H9 (cell line): ENCODE results near the gene LEO1. TPM values are rescaled to one million over a fixed set of nuclear protein-coding genes. Genes with fewer than 3 reads are reported as not detected.

ENCODE experiments used
- DNase-seq: peaks from one replicate; pipeline ENCODE4 v3.0.0-alpha.2; 2017
- H2AFZ ChIP-seq: one replicate; pipeline ENCODE4 v1.6.1; 2013; ENCODE audit warnings: mild to moderate bottlenecking, low read length, control low read depth, moderate library complexity
- H2AK5ac ChIP-seq: 2 replicates; pipeline ENCODE4 v1.6.1; 2013; ENCODE audit warnings: low read length, control low read depth, mixed read lengths; ENCODE audit not compliant: insufficient read length
- H2BK120ac ChIP-seq: one replicate; pipeline ENCODE4 v1.6.1; 2013; ENCODE audit warnings: low read depth, mild to moderate bottlenecking, low read length, control low read depth, inconsistent platforms; ENCODE audit not compliant: poor library complexity, severe bottlenecking
- H2BK12ac ChIP-seq: 2 replicates; pipeline ENCODE4 v1.6.1; 2013; ENCODE audit warnings: low read length, control low read depth, mixed read lengths, low read depth; ENCODE audit not compliant: insufficient read length
- H2BK15ac ChIP-seq: 2 replicates; pipeline ENCODE4 v1.6.1; 2013; ENCODE audit warnings: low read depth, low read length, control low read depth
- H2BK20ac ChIP-seq: one replicate; pipeline ENCODE4 v1.6.1; 2013; ENCODE audit warnings: low read depth, mild to moderate bottlenecking, low read length, control low read depth, inconsistent platforms; ENCODE audit not compliant: poor library complexity, severe bottlenecking
- H2BK5ac ChIP-seq: 2 replicates; pipeline ENCODE4 v1.6.1; 2013; ENCODE audit warnings: low read length, control low read depth, mixed read lengths; ENCODE audit not compliant: insufficient read length
- H3K14ac ChIP-seq: 2 replicates; pipeline ENCODE4 v1.6.1; 2013; ENCODE audit warnings: low read length, control low read depth; ENCODE audit not compliant: insufficient read depth
- H3K18ac ChIP-seq: 2 replicates; pipeline ENCODE4 v1.6.1; 2013; ENCODE audit warnings: low read depth, mild to moderate bottlenecking, mixed read lengths, low read length, control low read depth; ENCODE audit not compliant: insufficient read length
- H3K23ac ChIP-seq: 2 replicates; pipeline ENCODE4 v1.6.1; 2013; ENCODE audit warnings: low read length, control low read depth, mixed read lengths, low read depth; ENCODE audit not compliant: insufficient read length
- H3K23me2 ChIP-seq: 2 replicates; pipeline ENCODE4 v1.6.1; 2013; ENCODE audit warnings: low read depth, mild to moderate bottlenecking, mixed read lengths, low read length, control low read depth; ENCODE audit not compliant: insufficient read length, poor library complexity, severe bottlenecking
- H3K27ac ChIP-seq: 2 replicates; pipeline ENCODE4 v1.5.1; 2013; ENCODE audit warnings: low read length, control low read depth, mixed read lengths, low read depth; ENCODE audit not compliant: insufficient read length
- H3K27me3 ChIP-seq: 2 replicates; pipeline ENCODE4 v1.6.1; 2013; ENCODE audit warnings: low read length, control low read depth, inconsistent platforms; ENCODE audit not compliant: insufficient read depth
- H3K4ac ChIP-seq: 2 replicates; pipeline ENCODE4 v1.6.1; 2013; ENCODE audit warnings: low read depth, mild to moderate bottlenecking, control low read depth, inconsistent platforms, low read length, moderate library complexity
- H3K4me1 ChIP-seq: 2 replicates; pipeline ENCODE4 v1.6.1; 2013; ENCODE audit warnings: low read length, control low read depth, inconsistent platforms; ENCODE audit not compliant: insufficient read depth
- H3K4me2 ChIP-seq: 2 replicates; pipeline ENCODE4 v1.6.1; 2013; ENCODE audit warnings: low read length, control low read depth, mixed read lengths; ENCODE audit not compliant: insufficient read length, insufficient read depth
- H3K56ac ChIP-seq: 2 replicates; pipeline ENCODE4 v1.6.1; 2013; ENCODE audit warnings: low read depth, mild to moderate bottlenecking, mixed read lengths, low read length, control low read depth; ENCODE audit not compliant: insufficient read length
- H3K79me1 ChIP-seq: 2 replicates; pipeline ENCODE4 v1.6.1; 2013; ENCODE audit warnings: low read depth, mild to moderate bottlenecking, moderate library complexity, low read length, control low read depth, inconsistent platforms; ENCODE audit not compliant: insufficient read depth, poor library complexity, severe bottlenecking
- H3K79me2 ChIP-seq: 2 replicates; pipeline ENCODE4 v1.6.1; 2013; ENCODE audit warnings: low read length, control low read depth, inconsistent platforms; ENCODE audit not compliant: insufficient read depth
- H3K9ac ChIP-seq: 2 replicates; pipeline ENCODE4 v1.6.1; 2013; ENCODE audit warnings: low read length, control low read depth, mixed read lengths; ENCODE audit not compliant: insufficient read length; ENCODE audit errors: extremely low read depth
- H3K9me3 ChIP-seq: one replicate; pipeline ENCODE4 v1.6.1; 2013; ENCODE audit warnings: low read depth, low read length, inconsistent platforms; ENCODE audit not compliant: control insufficient read depth
- H3T11ph ChIP-seq: one replicate; pipeline ENCODE4 v1.6.1; 2013; ENCODE audit warnings: mild to moderate bottlenecking, low read length, control low read depth, inconsistent platforms
- H4K20me1 ChIP-seq: one replicate; pipeline ENCODE4 v1.6.1; 2013; ENCODE audit not compliant: control insufficient read depth, insufficient read length, insufficient read depth
- H4K5ac ChIP-seq: 2 replicates; pipeline ENCODE4 v1.6.1; 2013; ENCODE audit warnings: low read depth, mild to moderate bottlenecking, mixed read lengths, low read length, control low read depth; ENCODE audit not compliant: insufficient read length
- H4K8ac ChIP-seq: replicated peaks from 2 replicates; pipeline ENCODE4 v1.6.1; 2013; ENCODE audit warnings: low read length, control low read depth, mixed read lengths, low read depth; ENCODE audit not compliant: insufficient read length
- H4K91ac ChIP-seq: 2 replicates; pipeline ENCODE4 v1.6.1; 2013; ENCODE audit warnings: low read depth, mild to moderate bottlenecking, moderate library complexity, mixed read lengths, low read length, control low read depth; ENCODE audit not compliant: insufficient read length
- H3K27ac Mint-ChIP-seq, 3 experiments: 2 replicates in 2 of 3; 3 replicates in 1 of 3; pipeline ENCODE4 v1.8.0; 2020 to 2021; ENCODE audit warnings: mixed read lengths in 3 of 3, mild to moderate bottlenecking in 1 of 3, moderate library complexity in 1 of 3
- H3K27me3 Mint-ChIP-seq: 2 replicates; pipeline ENCODE4 v1.8.0; 2021; ENCODE audit warnings: low read depth, mild to moderate bottlenecking, moderate library complexity, mixed read lengths
- H3K36me3 Mint-ChIP-seq, 3 experiments: 2 replicates in 2 of 3; 3 replicates in 1 of 3; pipeline ENCODE4 v1.8.0; 2020 to 2021; ENCODE audit warnings: low read depth in 3 of 3, mixed read lengths in 3 of 3; ENCODE audit not compliant: insufficient read depth in 1 of 3
- H3K4me1 Mint-ChIP-seq, 2 experiments: 2 replicates each; pipeline ENCODE4 v1.8.0; 2020; ENCODE audit warnings: mixed read lengths in 2 of 2
- H3K4me3 Mint-ChIP-seq, 2 experiments: 2 replicates in 1 of 2; 3 replicates in 1 of 2; pipeline ENCODE4 v1.8.0; 2020 to 2021; ENCODE audit warnings: mild to moderate bottlenecking in 2 of 2, mixed read lengths in 2 of 2, moderate library complexity in 1 of 2
- H3K9me3 Mint-ChIP-seq, 2 experiments: 2 replicates in 1 of 2; 3 replicates in 1 of 2; pipeline ENCODE4 v1.8.0; 2020; ENCODE audit warnings: mild to moderate bottlenecking in 2 of 2, mixed read lengths in 2 of 2, moderate library complexity in 1 of 2
- CTCF ChIP-seq: fragments of 200-600 bp; sonication (generic); conservative IDR thresholded peaks from 3 replicates; pipeline ENCODE4 v1.8.0; 2021; ENCODE audit warnings: antibody characterized with exemption, mild to moderate bottlenecking
- WGBS: extraction: QIAGEN DNeasy Blood & Tissue Kit; methylation state at CpG from one replicate; pipeline ENCODE4 v1.1.7; 2013; ENCODE audit warnings: missing lambda C conversion rate, low lambda C conversion rate, mixed read lengths; ENCODE audit not compliant: insufficient read length; ENCODE audit errors: extremely low coverage; 5-methylcytosine and 5-hydroxymethylcytosine counted together
- total RNA-seq: library from RNA; stranded (reverse); gene quantifications from 2 replicates; pipeline ENCODE4 v1.2.1, GENCODE V29; 2021

LEO1 gene
- total RNA-seq, 1 experiment from 2014 or later = 30.3 TPM

- Histone ChIP-seq H3K9ac (no peak overlapping the region), H4K8ac (no peak overlapping the region), H3K4me1 (no peaks in the 10 kb centered on the region), H3K56ac (no peak overlapping the region), H2BK120ac (no peak overlapping the region), H3K14ac (no peak overlapping the region), H3K27ac (no peak overlapping the region), H2BK5ac (no peak overlapping the region), H3K4me2 (no peak overlapping the region), H3T11ph (no peak overlapping the region), H3K79me1 (no peaks in the 10 kb centered on the region), H2AK5ac (no peak overlapping the region), H2BK12ac (no peak overlapping the region), H3K18ac (no peak overlapping the region), H3K4ac (no peak overlapping the region), H3K23me2 (no peaks in the 10 kb centered on the region), H3K9me3 (no peaks in the 10 kb centered on the region), H2BK15ac (no peak overlapping the region), H2BK20ac (no peak overlapping the region), H3K23ac (no peak overlapping the region), H4K91ac (no peak overlapping the region), H3K27me3 (no peaks in the 10 kb centered on the region), H2AFZ (no peak overlapping the region), H4K20me1 (no peaks in the 10 kb centered on the region), H4K5ac (no peak overlapping the region), H3K79me2 (no peaks in the 10 kb centered on the region)
- Mint-ChIP-seq H3K4me1 (peaks cover 0 to 3% of the 10 kb centered on the region in 2 experiments; a peak in 1 of 4 replicates), H3K9me3 (no peaks in the 10 kb centered on the region), H3K27me3 (no peaks in the 10 kb centered on the region), H3K27ac (no peak overlapping the region; a peak in 1 of 7 replicates), H3K36me3 (no peaks in the 10 kb centered on the region), H3K4me3 (no peak overlapping the region)
- no peak for DNase-seq
- WGBS = no CpG with 5 or more reads among the region's 2 CpGs
- no peak for TF ChIP-seq CTCF
These were observed 37.3 kb upstream of the LEO1 start for GRCh38 chr15:52008698-52009434.
